ENCODE measurements around the gene ZBP1.

ZBP1 gene

GRCh38 chr20:57571782-57572416 lies 48.3 kb downstream of the ZBP1 start:
- TF ChIP-seq, protein P1, sequence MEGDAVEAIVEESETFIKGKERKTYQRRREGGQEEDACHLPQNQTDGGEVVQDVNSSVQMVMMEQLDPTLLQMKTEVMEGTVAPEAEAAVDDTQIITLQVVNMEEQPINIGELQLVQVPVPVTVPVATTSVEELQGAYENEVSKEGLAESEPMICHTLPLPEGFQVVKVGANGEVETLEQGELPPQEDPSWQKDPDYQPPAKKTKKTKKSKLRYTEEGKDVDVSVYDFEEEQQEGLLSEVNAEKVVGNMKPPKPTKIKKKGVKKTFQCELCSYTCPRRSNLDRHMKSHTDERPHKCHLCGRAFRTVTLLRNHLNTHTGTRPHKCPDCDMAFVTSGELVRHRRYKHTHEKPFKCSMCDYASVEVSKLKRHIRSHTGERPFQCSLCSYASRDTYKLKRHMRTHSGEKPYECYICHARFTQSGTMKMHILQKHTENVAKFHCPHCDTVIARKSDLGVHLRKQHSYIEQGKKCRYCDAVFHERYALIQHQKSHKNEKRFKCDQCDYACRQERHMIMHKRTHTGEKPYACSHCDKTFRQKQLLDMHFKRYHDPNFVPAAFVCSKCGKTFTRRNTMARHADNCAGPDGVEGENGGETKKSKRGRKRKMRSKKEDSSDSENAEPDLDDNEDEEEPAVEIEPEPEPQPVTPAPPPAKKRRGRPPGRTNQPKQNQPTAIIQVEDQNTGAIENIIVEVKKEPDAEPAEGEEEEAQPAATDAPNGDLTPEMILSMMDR (IDR thresholded peaks at IDR 0.05; ENCODE audit: insufficient read depth, low read depth, low read length, missing control alignments), result no peak
- DNase-seq (ENCODE audit: low read depth), result no peak
- no peak overlapping the region for H3K4me3 ChIP-seq (ENCODE audit: low read depth, low read length)

DNA sequence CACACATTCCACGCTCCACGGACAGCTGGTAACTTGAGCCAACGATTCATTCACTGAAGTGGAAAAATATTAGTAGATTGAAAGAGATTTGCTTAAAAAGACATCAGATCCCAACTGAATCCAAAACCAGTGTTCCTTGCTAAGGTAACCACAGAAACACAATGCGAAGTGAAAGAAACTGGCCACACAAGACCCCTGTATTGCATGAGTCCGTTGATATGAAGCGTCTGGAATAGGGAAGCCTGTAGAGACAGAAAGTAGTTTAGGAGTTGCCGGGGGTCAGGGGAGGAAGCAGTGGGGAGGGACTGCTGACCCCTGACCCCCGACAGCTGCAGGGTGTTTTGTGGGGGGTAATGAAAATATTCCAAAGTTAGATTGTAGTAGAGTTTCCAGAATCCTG lies 49.3 kb downstream of the ZBP1 start:
- H3K4me3 ChIP-seq (ENCODE audit: low read depth, low read length), result no peak overlapping the region
- TF ChIP-seq, protein P1 (IDR thresholded peaks at IDR 0.05; ENCODE audit: insufficient read depth, low read depth, low read length, missing control alignments), result no peak
- no peak for DNase-seq (ENCODE audit: low read depth)

DNA sequence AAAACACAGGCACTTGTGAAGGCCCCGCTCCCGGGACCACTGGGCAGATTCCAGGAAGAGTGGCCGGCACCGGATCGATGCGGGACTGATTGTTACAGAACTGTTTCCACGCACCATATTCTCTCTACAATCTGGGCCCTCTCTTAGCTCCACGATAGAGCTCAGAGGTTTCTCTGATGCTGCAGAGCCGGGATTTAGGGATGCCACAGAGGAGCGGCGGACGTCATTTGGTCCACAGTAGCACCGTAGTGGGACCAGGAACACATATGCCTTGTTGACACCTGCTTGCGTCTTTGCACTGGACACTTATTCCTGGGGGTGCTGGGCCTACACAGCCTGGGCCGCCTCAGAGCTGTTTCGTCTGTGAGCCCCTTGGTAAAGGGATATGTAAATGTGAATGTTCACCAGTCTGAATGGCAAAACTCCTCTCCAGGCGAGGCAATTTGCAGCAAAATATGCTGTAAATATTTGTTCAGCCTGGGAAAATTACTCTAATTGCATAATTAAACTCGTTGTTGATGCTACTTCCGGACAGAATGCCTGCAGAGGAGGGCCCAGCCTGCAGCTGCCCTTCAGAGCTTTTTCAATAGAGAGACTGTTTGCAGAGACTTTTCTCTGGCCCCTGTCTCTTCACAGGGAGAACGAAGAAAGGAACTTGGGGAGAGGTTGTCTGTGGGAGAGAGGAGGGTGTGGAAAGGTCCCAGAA lies 49.9 kb downstream of the ZBP1 start:
- H3K4me3 ChIP-seq (ENCODE audit: low read depth, low read length), result no peak overlapping the region
- no peak for DNase-seq (ENCODE audit: low read depth)

GRCh38 chr20:57568960-57569359 lies 51.3 kb downstream of the ZBP1 start:
- DNase-seq (ENCODE audit: low read depth), result no peak
- TF ChIP-seq, protein P1 (IDR thresholded peaks at IDR 0.05; ENCODE audit: insufficient read depth, low read depth, low read length, missing control alignments), result no peak
- H3K4me3 ChIP-seq (ENCODE audit: low read depth, low read length), result no peak overlapping the region

More for the DNA sequence above, 49.9 kb downstream of the ZBP1 start:
- TF ChIP-seq, protein P1 (IDR thresholded peaks at IDR 0.05; ENCODE audit: insufficient read depth, low read depth, low read length, missing control alignments), result no peak

- TF ChIP-seq, protein P1 (IDR thresholded peaks at IDR 0.05; ENCODE audit: insufficient read depth, low read depth, low read length, missing control alignments), result no peak
- no peak for DNase-seq (ENCODE audit: low read depth)
- H3K4me3 ChIP-seq (ENCODE audit: low read depth, low read length), result no peak overlapping the region
Observed at GRCh38 chr20:57568088-57568896, 51.9 kb downstream of the ZBP1 start.

DNA sequence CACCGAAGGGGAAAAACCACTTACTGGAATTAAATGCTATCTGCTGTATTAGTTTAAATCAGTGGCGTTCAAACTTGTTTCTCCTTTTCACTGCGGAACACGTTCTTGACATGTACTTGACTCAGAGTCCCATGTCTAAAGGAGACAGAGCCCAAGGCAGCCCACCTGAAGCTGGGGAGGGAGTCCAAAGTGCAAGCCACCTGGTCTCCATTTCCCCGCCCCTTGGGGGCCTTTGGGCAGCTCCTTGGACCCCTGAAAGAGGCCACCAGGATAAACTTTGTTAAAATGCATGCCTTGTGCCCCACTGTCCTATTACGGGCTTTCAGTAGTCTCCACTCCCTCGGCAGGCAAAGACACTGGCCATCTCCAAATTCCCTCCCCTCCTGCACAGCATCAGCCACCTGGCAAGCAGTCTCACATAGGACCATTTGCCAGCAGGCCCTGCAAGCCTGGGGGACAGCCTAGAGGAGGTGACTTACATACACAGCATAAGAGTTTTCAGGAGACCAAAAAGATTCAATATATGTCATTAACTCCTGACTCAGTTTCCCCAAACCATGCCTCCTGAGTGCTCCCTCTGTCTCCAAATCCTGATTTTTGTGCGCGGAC lies 52.7 kb downstream of the ZBP1 start:
- no peak for DNase-seq (ENCODE audit: low read depth)
- TF ChIP-seq, protein P1 (IDR thresholded peaks at IDR 0.05; ENCODE audit: insufficient read depth, low read depth, low read length, missing control alignments), result no peak
- no peak overlapping the region for H3K4me3 ChIP-seq (ENCODE audit: low read depth, low read length)

Measured in GM12865 (cell line).